A549 treated with AZD2906 at 1 μM for 4 hours (cell line): ENCODE results near the gene CALCR. TPM values are rescaled to one million over a fixed set of nuclear protein-coding genes. Genes with fewer than 3 reads are reported as not detected.

Experiments
- total RNA-seq: library from RNA; stranded (reverse); fragments of 200-300 nt; extraction: Qiagen RNA extraction; gene quantifications from 5 replicates; pipeline ENCODE4 v1.2.3, GENCODE V29; 2022

CALCR gene
- 0.06 TPM in 1 of 5 replicates, not detected in the others for total RNA-seq

GRCh38 chr7:93574646-93575554, at the start of gene CALCR:
CALCR (minus strand) TSS chr7:93574724; CDS start chr7:93486981, 87,743 bp downstream.

